ENCODE measurements around the gene RTL1. TPM values are rescaled to one million over a fixed set of nuclear protein-coding genes. Genes with fewer than 3 reads are reported as not detected.

The RTL1 gene
- total RNA-seq, 1 experiment from 2014 or later = not detected

- H3K4me1 ChIP-seq (ENCODE audit: insufficient read depth, low read length) = no peaks in the 10 kb centered on the region
- H3K27me3 ChIP-seq (ENCODE audit: low read length) = peaks cover 2% of the 10 kb centered on the region; the same call in 1 of the 2 replicates
- no peak overlapping the region for H3K4me3 ChIP-seq (ENCODE audit: low read length)
- H2AFZ ChIP-seq (ENCODE audit: low read length) = no peak overlapping the region
- no peak overlapping the region for H3K27ac ChIP-seq (ENCODE audit: low read length)
- intact Hi-C loops (cut with micrococcal nuclease) = no loop called here
- no peaks in the 10 kb centered on the region for H3K9me2 ChIP-seq (replicated peaks; ENCODE audit: low read length)
- no peaks in the 10 kb centered on the region for H3K79me2 ChIP-seq (ENCODE audit: low read length)
- no peaks in the 10 kb centered on the region for H3F3A ChIP-seq (ENCODE audit: low read length, unreplicated experiment)
- ChIA-PET CTCF (no interaction called here), POLR2A (ENCODE audit: unreplicated experiment) (no interaction called here)
- no peak overlapping the region for H3K9ac ChIP-seq (ENCODE audit: low read length)
- ATAC-seq (no peak), DNase-seq (no peak)
- H3K4me2 ChIP-seq (ENCODE audit: low read length) = no peak overlapping the region
- H4K20me1 ChIP-seq (ENCODE audit: low read length) = no peaks in the 10 kb centered on the region
- TF ChIP-seq EZH2phosphoT487 (IDR thresholded peaks at IDR 0.05; ENCODE audit: borderline replicate concordance, low read length) (no peak), EZH2 (IDR thresholded peaks at IDR 0.05; ENCODE audit: low read length, unreplicated experiment) (no peak), CTCF (conservative IDR thresholded peaks at IDR 0.05; ENCODE audit: low read depth, low read length) (no peak)
- no TSS peak for BruUV-seq (replicated peaks)
- no peaks in the 10 kb centered on the region for H3K36me3 ChIP-seq (ENCODE audit: low read depth, low read length)
- no peaks in the 10 kb centered on the region for H3K9me3 ChIP-seq (ENCODE audit: low read length)
These were observed 15.7 kb downstream of the RTL1 start for GRCh38 chr14:100887728-100888335.

GRCh38 chr14:100885617-100886016, 17.9 kb downstream of the RTL1 start:
- H3K4me1 ChIP-seq (ENCODE audit: insufficient read depth, low read length) = no peaks in the 10 kb centered on the region
- ChIA-PET CTCF (no interaction called here), POLR2A (ENCODE audit: unreplicated experiment) (no interaction called here)
- no peaks in the 10 kb centered on the region for H3F3A ChIP-seq (ENCODE audit: low read length, unreplicated experiment)
- H3K79me2 ChIP-seq (ENCODE audit: low read length) = no peaks in the 10 kb centered on the region
- H2AFZ ChIP-seq (ENCODE audit: low read length) = no peak overlapping the region
- peaks cover 2% of the 10 kb centered on the region; the same call in 1 of the 2 replicates for H3K27me3 ChIP-seq (ENCODE audit: low read length)
- H3K4me2 ChIP-seq (ENCODE audit: low read length) = no peak overlapping the region
- no peaks in the 10 kb centered on the region for H3K9me2 ChIP-seq (replicated peaks; ENCODE audit: low read length)
- no peak overlapping the region for H3K4me3 ChIP-seq (ENCODE audit: low read length)
- TF ChIP-seq CTCF (conservative IDR thresholded peaks at IDR 0.05; ENCODE audit: low read depth, low read length) (no peak), EZH2phosphoT487 (IDR thresholded peaks at IDR 0.05; ENCODE audit: borderline replicate concordance, low read length) (no peak), EZH2 (IDR thresholded peaks at IDR 0.05; ENCODE audit: low read length, unreplicated experiment) (no peak)
- no peak overlapping the region for H3K27ac ChIP-seq (ENCODE audit: low read length)
- H3K36me3 ChIP-seq (ENCODE audit: low read depth, low read length) = no peaks in the 10 kb centered on the region
- ATAC-seq (no peak), DNase-seq (no peak)
- H4K20me1 ChIP-seq (ENCODE audit: low read length) = no peaks in the 10 kb centered on the region
- intact Hi-C loops (cut with micrococcal nuclease) = no loop called here
- H3K9me3 ChIP-seq (ENCODE audit: low read length) = no peaks in the 10 kb centered on the region
- BruUV-seq (replicated peaks) = no TSS peak
- no peak overlapping the region for H3K9ac ChIP-seq (ENCODE audit: low read length)

- POLR2A ChIA-PET (ENCODE audit: unreplicated experiment) = no interaction called here
- no TSS peak for BruUV-seq (replicated peaks)
These were observed 18.3 kb downstream of the RTL1 start for GRCh38 chr14:100885196-100885595.

More at GRCh38 chr14:100885196-100885595, 18.3 kb downstream of the RTL1 start:
- ATAC-seq (no peak), DNase-seq (no peak)
- Histone ChIP-seq H3F3A (ENCODE audit: low read length, unreplicated experiment) (no peaks in the 10 kb centered on the region), H3K9me3 (ENCODE audit: low read length) (no peaks in the 10 kb centered on the region), H3K27me3 (ENCODE audit: low read length) (peaks cover 2% of the 10 kb centered on the region; the same call in 1 of the 2 replicates), H4K20me1 (ENCODE audit: low read length) (no peaks in the 10 kb centered on the region), H2AFZ (ENCODE audit: low read length) (no peak overlapping the region), H3K4me1 (ENCODE audit: insufficient read depth, low read length) (no peaks in the 10 kb centered on the region), H3K4me2 (ENCODE audit: low read length) (no peak overlapping the region), H3K4me3 (ENCODE audit: low read length) (no peak overlapping the region), H3K27ac (ENCODE audit: low read length) (no peak overlapping the region), H3K9me2 (replicated peaks; ENCODE audit: low read length) (no peaks in the 10 kb centered on the region), H3K9ac (ENCODE audit: low read length) (no peak overlapping the region), H3K36me3 (ENCODE audit: low read depth, low read length) (no peaks in the 10 kb centered on the region), H3K79me2 (ENCODE audit: low read length) (no peaks in the 10 kb centered on the region)
- CTCF ChIA-PET = no interaction called here
- intact Hi-C loops (cut with micrococcal nuclease) = no loop called here
- TF ChIP-seq EZH2phosphoT487 (IDR thresholded peaks at IDR 0.05; ENCODE audit: borderline replicate concordance, low read length) (no peak), CTCF (conservative IDR thresholded peaks at IDR 0.05; ENCODE audit: low read depth, low read length) (no peak), EZH2 (IDR thresholded peaks at IDR 0.05; ENCODE audit: low read length, unreplicated experiment) (no peak)

Measured in PC-3 (cell line).